Liver (tissue), 9 donors: ENCODE data around the gene KIAA1217. TPM values are rescaled to one million over a fixed set of nuclear protein-coding genes. Genes with fewer than 3 reads are reported as not detected.

Experiments
- DNase-seq: peaks from one replicate; pipeline ENCODE4 v3.0.0-alpha.2; 2017; ENCODE audit warnings: low spot score
- H3K27ac ChIP-seq, 2 donors: one replicate each; pipeline ENCODE4 v1.7.0; 2013; ENCODE audit warnings: inconsistent platforms in 2 of 2, low read length in 2 of 2, control low read depth in 1 of 2, low read depth in 1 of 2, mild to moderate bottlenecking in 1 of 2
- H3K27me3 ChIP-seq, 4 donors: one replicate each; pipeline versions ENCODE4 v1.6.1 to v1.7.0; 2013; ENCODE audit warnings: low read length in 3 of 4, inconsistent platforms in 1 of 4, mild to moderate bottlenecking in 1 of 4, moderate library complexity in 1 of 4; ENCODE audit not compliant: control insufficient read depth in 4 of 4, insufficient read depth in 4 of 4
- H3K36me3 ChIP-seq, 4 donors: one replicate each; pipeline versions ENCODE4 v1.6.1 to v1.7.0; 2013; ENCODE audit warnings: low read length in 3 of 4, mild to moderate bottlenecking in 3 of 4, low read depth in 1 of 4, moderate library complexity in 1 of 4; ENCODE audit not compliant: control insufficient read depth in 4 of 4, insufficient read depth in 3 of 4
- H3K4me1 ChIP-seq, 4 donors: one replicate each; pipeline versions ENCODE4 v1.6.1 to v1.7.0; 2013; ENCODE audit warnings: low read length in 3 of 4, mild to moderate bottlenecking in 3 of 4, moderate library complexity in 1 of 4; ENCODE audit not compliant: control insufficient read depth in 4 of 4, insufficient read depth in 4 of 4
- H3K4me3 ChIP-seq, 3 donors: one replicate each; pipeline versions ENCODE4 v1.6.1 to v1.7.0; 2013; ENCODE audit warnings: low read length in 3 of 3, control low read depth in 1 of 3, low read depth in 1 of 3, mild to moderate bottlenecking in 1 of 3
- H3K9ac ChIP-seq, 2 donors: one replicate each; pipeline ENCODE4 v1.7.0; 2013; ENCODE audit warnings: low read length in 2 of 2, mild to moderate bottlenecking in 2 of 2, moderate library complexity in 2 of 2, control low read depth in 1 of 2, low read depth in 1 of 2
- H3K9me3 ChIP-seq, 4 donors: one replicate each; pipeline versions ENCODE4 v1.6.1 to v1.7.0; 2013; ENCODE audit warnings: low read length in 3 of 4; ENCODE audit not compliant: control insufficient read depth in 4 of 4
- EGR1 ChIP-seq, 2 donors: IDR thresholded peaks; 2 replicates each; pipeline ENCODE4 v1.6.1; 2016 to 2018; ENCODE audit warnings: antibody characterized with exemption in 2 of 2, low read depth in 2 of 2
- FOXA1 ChIP-seq: IDR thresholded peaks from 2 replicates; pipeline ENCODE4 v1.6.1; 2016; ENCODE audit warnings: antibody characterized with exemption
- GABPA ChIP-seq, 2 donors: IDR thresholded peaks in 1 of 2; conservative IDR thresholded peaks in 1 of 2; 2 replicates each; pipeline ENCODE4 v1.6.1; 2016; ENCODE audit warnings: antibody characterized with exemption in 2 of 2, mild to moderate bottlenecking in 1 of 2, moderate library complexity in 1 of 2
- HNF4G ChIP-seq: IDR thresholded peaks from 2 replicates; pipeline ENCODE4 v1.6.1; 2016; ENCODE audit warnings: antibody characterized with exemption
- JUND ChIP-seq, 2 donors: IDR thresholded peaks; 2 replicates each; pipeline ENCODE4 v1.6.1; 2016; ENCODE audit warnings: antibody characterized with exemption in 2 of 2
- NR2F2 ChIP-seq: IDR thresholded peaks from 2 replicates; pipeline ENCODE4 v1.6.1; 2016; ENCODE audit warnings: antibody characterized with exemption
- RAD21 ChIP-seq, 2 donors: IDR thresholded peaks; 2 replicates each; pipeline ENCODE4 v1.6.1; 2016; ENCODE audit warnings: antibody characterized with exemption in 2 of 2, mild to moderate bottlenecking in 2 of 2
- RXRA ChIP-seq, 2 donors: IDR thresholded peaks; 2 replicates each; pipeline ENCODE4 v1.6.1; 2017 to 2018; ENCODE audit warnings: antibody characterized with exemption in 2 of 2, mild to moderate bottlenecking in 1 of 2
- SP1 ChIP-seq: IDR thresholded peaks from 2 replicates; pipeline ENCODE4 v1.6.1; 2018; ENCODE audit warnings: antibody characterized with exemption, mild to moderate bottlenecking
- TAF1 ChIP-seq: conservative IDR thresholded peaks from 2 replicates; pipeline ENCODE4 v1.6.1; 2016; ENCODE audit warnings: antibody characterized with exemption, mild to moderate bottlenecking
- YY1 ChIP-seq: IDR thresholded peaks from 2 replicates; pipeline ENCODE4 v1.6.1; 2016; ENCODE audit warnings: antibody characterized with exemption, mild to moderate bottlenecking
- WGBS: extraction: QIAGEN DNeasy Blood & Tissue Kit; methylation state at CpG from one replicate; pipeline ENCODE4 v1.1.7; 2013; 5-methylcytosine and 5-hydroxymethylcytosine counted together
- polyA plus RNA-seq, 2 donors: library from polyadenylated mRNA; stranded (reverse) in 1 of 2; unstranded in 1 of 2; fragments of 200-250 nt in 1 of 2; fragments of >200 nt in 1 of 2; fragmentation: Nextera tagmentation in 1 of 2; extraction: Ambion mirVana in 1 of 2; gene quantifications; one replicate each; pipeline versions ENCODE4 v1.2.1 to v1.2.3, GENCODE V29; 2013 to 2015
- total RNA-seq, 2 donors: library from RNA; depleted of rRNA; stranded (reverse); fragments of >200 nt; gene quantifications; one replicate each; pipeline ENCODE4 v1.2.3, GENCODE V29; 2014
- TF ChIP-seq, protein P1 (sequence below): IDR thresholded peaks from 2 replicates; pipeline ENCODE4 v1.6.1; 2016; ENCODE audit warnings: antibody characterized with exemption
- TF ChIP-seq, protein P2 (sequence below): IDR thresholded peaks from 2 replicates; pipeline ENCODE4 v1.6.1; 2016; ENCODE audit warnings: antibody characterized with exemption
- TF ChIP-seq, protein P3 (sequence below): IDR thresholded peaks from 2 replicates; pipeline ENCODE4 v1.6.1; 2016; ENCODE audit warnings: antibody characterized with exemption, mild to moderate bottlenecking
- donor health status: healthy.
- donor health status: healthy.
- donor health status: healthy.
- donor health status: healthy.
- donor health status: healthy.

The KIAA1217 gene
- total and polyA plus RNA-seq, 4 donors, result 4.5 to 12.8 (median 6.8) TPM

DNA sequence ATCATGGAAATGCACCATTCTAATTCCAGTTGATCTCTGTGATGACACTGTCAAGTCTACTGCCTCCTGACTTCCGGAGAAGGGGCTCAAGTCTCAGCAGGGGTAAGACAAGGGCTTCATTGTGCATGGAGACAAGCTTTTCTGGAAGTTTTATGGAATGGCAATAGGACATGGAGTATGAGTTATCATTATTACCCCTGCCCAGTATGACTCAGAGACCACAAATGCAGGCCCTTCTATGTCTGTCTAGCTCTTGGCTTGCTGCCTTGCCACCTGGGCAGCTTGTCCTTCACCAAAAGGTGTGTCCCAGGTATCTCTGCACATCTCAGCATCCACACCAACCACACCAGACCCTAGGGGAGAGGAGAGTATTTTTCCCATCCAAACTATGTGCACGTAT lies 34.9 kb upstream of the KIAA1217 start:
- Histone ChIP-seq H3K9me3 (peaks cover 0 to 2% (median 0%) of the 10 kb centered on the region in 4 donors), H3K9ac (no peak overlapping the region), H3K36me3 (no peaks in the 10 kb centered on the region), H3K4me3 (no peak overlapping the region), H3K27ac (no peak overlapping the region), H3K4me1 (no peaks in the 10 kb centered on the region), H3K27me3 (no peaks in the 10 kb centered on the region)
- WGBS, result 62% methylated on average over 2 of the region's 2 CpGs
- no peak for TF ChIP-seq JUND (IDR thresholded peaks at IDR 0.05)
- no peak for TF ChIP-seq GABPA (IDR thresholded peaks at IDR 0.05 in 1 of 2, conservative IDR thresholded peaks at IDR 0.05 in 1 of 2)
- TF ChIP-seq RAD21 (IDR thresholded peaks at IDR 0.05), result no peak
- no peak for TF ChIP-seq FOXA1
- TF ChIP-seq, protein P1, sequence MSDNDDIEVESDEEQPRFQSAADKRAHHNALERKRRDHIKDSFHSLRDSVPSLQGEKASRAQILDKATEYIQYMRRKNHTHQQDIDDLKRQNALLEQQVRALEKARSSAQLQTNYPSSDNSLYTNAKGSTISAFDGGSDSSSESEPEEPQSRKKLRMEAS, result no peak
- TF ChIP-seq, protein P2, sequence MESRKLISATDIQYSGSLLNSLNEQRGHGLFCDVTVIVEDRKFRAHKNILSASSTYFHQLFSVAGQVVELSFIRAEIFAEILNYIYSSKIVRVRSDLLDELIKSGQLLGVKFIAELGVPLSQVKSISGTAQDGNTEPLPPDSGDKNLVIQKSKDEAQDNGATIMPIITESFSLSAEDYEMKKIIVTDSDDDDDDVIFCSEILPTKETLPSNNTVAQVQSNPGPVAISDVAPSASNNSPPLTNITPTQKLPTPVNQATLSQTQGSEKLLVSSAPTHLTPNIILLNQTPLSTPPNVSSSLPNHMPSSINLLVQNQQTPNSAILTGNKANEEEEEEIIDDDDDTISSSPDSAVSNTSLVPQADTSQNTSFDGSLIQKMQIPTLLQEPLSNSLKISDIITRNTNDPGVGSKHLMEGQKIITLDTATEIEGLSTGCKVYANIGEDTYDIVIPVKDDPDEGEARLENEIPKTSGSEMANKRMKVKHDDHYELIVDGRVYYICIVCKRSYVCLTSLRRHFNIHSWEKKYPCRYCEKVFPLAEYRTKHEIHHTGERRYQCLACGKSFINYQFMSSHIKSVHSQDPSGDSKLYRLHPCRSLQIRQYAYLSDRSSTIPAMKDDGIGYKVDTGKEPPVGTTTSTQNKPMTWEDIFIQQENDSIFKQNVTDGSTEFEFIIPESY, result no peak
- TF ChIP-seq NR2F2, result no peak
- TF ChIP-seq, protein P3, sequence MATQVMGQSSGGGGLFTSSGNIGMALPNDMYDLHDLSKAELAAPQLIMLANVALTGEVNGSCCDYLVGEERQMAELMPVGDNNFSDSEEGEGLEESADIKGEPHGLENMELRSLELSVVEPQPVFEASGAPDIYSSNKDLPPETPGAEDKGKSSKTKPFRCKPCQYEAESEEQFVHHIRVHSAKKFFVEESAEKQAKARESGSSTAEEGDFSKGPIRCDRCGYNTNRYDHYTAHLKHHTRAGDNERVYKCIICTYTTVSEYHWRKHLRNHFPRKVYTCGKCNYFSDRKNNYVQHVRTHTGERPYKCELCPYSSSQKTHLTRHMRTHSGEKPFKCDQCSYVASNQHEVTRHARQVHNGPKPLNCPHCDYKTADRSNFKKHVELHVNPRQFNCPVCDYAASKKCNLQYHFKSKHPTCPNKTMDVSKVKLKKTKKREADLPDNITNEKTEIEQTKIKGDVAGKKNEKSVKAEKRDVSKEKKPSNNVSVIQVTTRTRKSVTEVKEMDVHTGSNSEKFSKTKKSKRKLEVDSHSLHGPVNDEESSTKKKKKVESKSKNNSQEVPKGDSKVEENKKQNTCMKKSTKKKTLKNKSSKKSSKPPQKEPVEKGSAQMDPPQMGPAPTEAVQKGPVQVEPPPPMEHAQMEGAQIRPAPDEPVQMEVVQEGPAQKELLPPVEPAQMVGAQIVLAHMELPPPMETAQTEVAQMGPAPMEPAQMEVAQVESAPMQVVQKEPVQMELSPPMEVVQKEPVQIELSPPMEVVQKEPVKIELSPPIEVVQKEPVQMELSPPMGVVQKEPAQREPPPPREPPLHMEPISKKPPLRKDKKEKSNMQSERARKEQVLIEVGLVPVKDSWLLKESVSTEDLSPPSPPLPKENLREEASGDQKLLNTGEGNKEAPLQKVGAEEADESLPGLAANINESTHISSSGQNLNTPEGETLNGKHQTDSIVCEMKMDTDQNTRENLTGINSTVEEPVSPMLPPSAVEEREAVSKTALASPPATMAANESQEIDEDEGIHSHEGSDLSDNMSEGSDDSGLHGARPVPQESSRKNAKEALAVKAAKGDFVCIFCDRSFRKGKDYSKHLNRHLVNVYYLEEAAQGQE, result no peak
- no peak for DNase-seq

DNA sequence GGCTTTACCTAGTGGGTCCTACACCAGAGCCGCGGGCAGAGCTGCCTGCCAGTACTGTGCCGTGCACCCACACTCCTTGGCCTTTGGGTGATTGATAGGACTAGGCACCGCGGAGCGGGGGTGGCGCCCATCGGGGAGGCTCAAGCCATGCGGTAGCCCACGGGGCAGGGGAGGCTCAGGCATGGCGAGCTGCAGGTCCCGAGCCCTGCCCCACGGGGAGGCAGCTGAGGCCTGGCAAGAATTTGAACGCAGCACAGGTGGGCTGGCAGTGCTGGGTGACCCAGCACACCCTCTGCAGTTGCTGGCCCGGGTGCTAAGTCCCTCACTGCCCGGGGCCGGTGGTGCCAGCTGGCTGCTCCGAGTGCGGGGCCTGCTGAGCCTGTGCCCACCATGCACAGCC lies 32.3 kb upstream of the KIAA1217 start:
- TF ChIP-seq FOXA1 (no peak), RXRA (IDR thresholded peaks at IDR 0.05) (no peak), YY1 (no peak), HNF4G (no peak)
- Histone ChIP-seq H3K36me3 (no peaks in the 10 kb centered on the region), H3K27ac (no peak overlapping the region), H3K4me1 (no peaks in the 10 kb centered on the region), H3K9ac (no peak overlapping the region), H3K4me3 (no peak overlapping the region), H3K27me3 (no peaks in the 10 kb centered on the region), H3K9me3 (peaks cover 0 to 2% (median under 1%) of the 10 kb centered on the region in 4 donors)
- DNase-seq, result no peak
- WGBS, result 93% methylated on average over 19 of the region's 19 CpGs

DNA sequence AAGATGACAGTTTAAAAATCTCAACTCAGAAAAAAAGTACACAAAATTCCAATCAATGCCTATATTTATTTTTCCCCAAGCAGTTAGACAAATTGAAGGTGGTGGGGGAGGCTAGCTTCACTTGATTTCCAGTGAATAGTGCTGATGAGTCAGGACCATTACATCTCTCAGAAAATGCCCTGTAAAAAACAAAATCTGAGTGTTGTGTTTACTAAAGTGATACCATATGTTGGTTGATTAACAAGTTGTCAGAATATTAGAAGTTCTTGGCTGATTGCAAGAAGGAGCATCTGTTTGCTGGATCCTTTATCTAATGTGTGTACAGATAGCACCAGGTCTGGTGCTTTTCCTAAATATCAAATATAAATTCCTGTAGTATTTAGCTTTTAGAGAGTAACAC lies 31.3 kb upstream of the KIAA1217 start:
- Histone ChIP-seq H3K9ac (no peak overlapping the region), H3K4me3 (no peak overlapping the region), H3K36me3 (no peaks in the 10 kb centered on the region), H3K27ac (no peak overlapping the region), H3K9me3 (peaks cover 0 to 2% (median under 1%) of the 10 kb centered on the region in 4 donors), H3K4me1 (no peaks in the 10 kb centered on the region), H3K27me3 (no peaks in the 10 kb centered on the region)
- no peak for DNase-seq
- TF ChIP-seq, protein P1, result no peak
- TF ChIP-seq YY1 (no peak), JUND (IDR thresholded peaks at IDR 0.05) (no peak), SP1 (no peak), EGR1 (IDR thresholded peaks at IDR 0.05; ENCODE audit: low read depth in 2 of 2) (no peak), RXRA (IDR thresholded peaks at IDR 0.05) (no peak), GABPA (IDR thresholded peaks at IDR 0.05 in 1 of 2, conservative IDR thresholded peaks at IDR 0.05 in 1 of 2) (no peak), TAF1 (no peak)
- TF ChIP-seq, protein P2, result no peak
- TF ChIP-seq, protein P3, result no peak
